Heart left ventricle (tissue), 16 donors: ENCODE measurements around the gene DNAJB4. TPM values are rescaled to one million over a fixed set of nuclear protein-coding genes. Genes with fewer than 3 reads are reported as not detected.
"Not testable (repeated sequence)": the region's sequence is repeated elsewhere in the genome, so short reads cannot be mapped to it uniquely, and the experiment has no call there.

Experiments
- ATAC-seq, 4 donors: fragments of 200-7000 bp; cut with Tn5 transposase; one replicate each; pipeline ENCODE4 v1.9.1; 2020 to 2022; ENCODE audit warnings: moderate library complexity in 4 of 4, mild to moderate bottlenecking in 3 of 4, moderate number of reproducible peaks in 1 of 4
- DNase-seq, 5 donors: peaks; one replicate each; pipeline ENCODE4 v3.0.0-alpha.2; 2020
- H3K27ac ChIP-seq, 12 donors: fragments of 200-600 bp; sonication (generic) in 4 of 12; one replicate each; pipeline versions ENCODE4 v1.5.0 to v1.8.0; 2016 to 2022; ENCODE audit warnings: mild to moderate bottlenecking in 2 of 12
- H3K27me3 ChIP-seq, 9 donors: fragments of 200-600 bp; sonication (generic) in 2 of 9; one replicate each; pipeline versions ENCODE4 v1.5.1 to v1.8.0; 2016 to 2022; ENCODE audit warnings: mild to moderate bottlenecking in 3 of 9
- H3K36me3 ChIP-seq, 9 donors: fragments of 200-600 bp; sonication (generic) in 2 of 9; one replicate each; pipeline versions ENCODE4 v1.5.0 to v1.8.0; 2018 to 2022; ENCODE audit warnings: mild to moderate bottlenecking in 2 of 9
- H3K4me1 ChIP-seq, 12 donors: fragments of 200-600 bp; sonication (generic) in 4 of 12; one replicate each; pipeline versions ENCODE4 v1.5.0 to v1.8.0; 2016 to 2022; ENCODE audit warnings: mild to moderate bottlenecking in 3 of 12
- H3K4me3 ChIP-seq, 12 donors: fragments of 200-600 bp; sonication (generic) in 4 of 12; one replicate each; pipeline versions ENCODE4 v1.5.0 to v1.8.0; 2017 to 2022; ENCODE audit warnings: mild to moderate bottlenecking in 9 of 12, moderate library complexity in 4 of 12
- H3K9me3 ChIP-seq, 12 donors: fragments of 200-600 bp; sonication (generic) in 4 of 12; one replicate each; pipeline versions ENCODE4 v1.5.0 to v1.8.0; 2016 to 2022; ENCODE audit warnings: mild to moderate bottlenecking in 1 of 12
- CTCF ChIP-seq, 12 donors: fragments of 200-600 bp; sonication (generic) in 4 of 12; IDR thresholded peaks; one replicate each; pipeline versions ENCODE4 v1.5.0 to v1.8.0; 2018 to 2022; ENCODE audit warnings: antibody characterized with exemption in 12 of 12, mild to moderate bottlenecking in 5 of 12
- POLR2A ChIP-seq, 2 donors: fragments of 450-650 bp; IDR thresholded peaks; one replicate each; pipeline ENCODE4 v1.6.1; 2017; ENCODE audit warnings: antibody characterized with exemption in 2 of 2, mild to moderate bottlenecking in 2 of 2, moderate library complexity in 2 of 2
- WGBS, 4 donors: extraction: QIAGEN DNeasy Blood & Tissue Kit in 2 of 4; methylation state at CpG; one replicate each; pipeline versions ENCODE4 v1.1.5 to v1.1.7; 2013 to 2018; 5-methylcytosine and 5-hydroxymethylcytosine counted together
- intact Hi-C, 10 donors: fragments of 100-400 bp; cut with DNase I; formaldehyde crosslinking; loops; one replicate each; pipeline versions ENCODE4 v1.11.1 to v1.14.2; 2022
- polyA plus RNA-seq, 2 donors: library from polyadenylated mRNA; stranded (reverse); fragments of 200-250 nt; gene quantifications; one replicate each; pipeline ENCODE4 v1.2.3, GENCODE V29; 2013
- total RNA-seq, 9 donors: library from RNA; depleted of rRNA in 2 of 9; stranded (reverse); fragments of >200 nt in 2 of 9; fragmentation: NEBNext Ultra II Directional in 3 of 9; extraction: Animal tissue kit (Norgen Biotek cat#: 25700) in 3 of 9; gene quantifications; one replicate each; pipeline versions ENCODE4 v1.1.0 to v1.2.4, GENCODE V29; 2016 to 2023
- donor health status: ischemic (EF 13 %, LVEDD 7.1; RV severe dilation, severe dysfunction).
- donor health status: healthy with polysubstance abuse.
- donor health status: DM: no; HTN: yes; CAD: no.
- donor health status: DM: no; HTN: no; CAD: no.
- donor health status: ischemic (EF 25% LVEDD 6.9; RV normal size, moderate dysfunction).
- donor health status: ischemic (EF 25% LVEDD 5.7; RV mildly dilated, moderate dysfunction).
- donor health status: healthy.
- donor health status: DM: yes; HTN: yes; CAD: no.
- donor health status: ischemic (EF 35%, LVEDD 5.7; RV mildly dilated, moderate dysfunction).
- donor health status: nonischemic (EF 11% LVEDD 7.7; RV severe dilation, severe dysfunction).
- donor health status: DM: yes; HTN: yes; CAD: no.
- donor health status: PGD.
- donor health status: ischemic (EF 29% LVEDD 5.4; RV normal size, mild dysfunction).
- donor health status: nonischemic (EF 23%, LVEDD 6.1; RV moderate dilation, normal function).

Gene DNAJB4
- total and polyA plus RNA-seq, 11 donors: 35.2 to 190 (median 95.9) TPM

GRCh38 chr1:77996734-77997133, 8.0 kb upstream of the DNAJB4 start:
- H3K27me3 ChIP-seq: no peaks in the 10 kb centered on the region
- ATAC-seq (peak in 1 of 4 donors; percentile 57), DNase-seq (no peak)
- intact Hi-C loops: no loop called here
- peaks cover 0 to 25% (median 8%) of the 10 kb centered on the region in 9 donors for H3K36me3 ChIP-seq
- peaks cover 0 to 10% (median 0%) of the 10 kb centered on the region in 12 donors for H3K4me1 ChIP-seq
- WGBS, 4 donors: 60 to 87% (median 77%) methylated on average over 5 of the region's 5 CpGs
- no peak overlapping the region for H3K27ac ChIP-seq
- no peaks in the 10 kb centered on the region for H3K9me3 ChIP-seq
- TF ChIP-seq CTCF (IDR thresholded peaks at IDR 0.05) (no peak), POLR2A (IDR thresholded peaks at IDR 0.05) (no peak)
- no peak overlapping the region for H3K4me3 ChIP-seq

GRCh38 chr1:78000536-78000935, 4.2 kb upstream of the DNAJB4 start:
- H3K27ac ChIP-seq, H3K9me3 ChIP-seq, DNase-seq, H3K36me3 ChIP-seq, ATAC-seq, H3K4me3 ChIP-seq, H3K27me3 ChIP-seq: not testable (repeated sequence)
- intact Hi-C loops: loop anchor here in 1 of 10 donors (10.0 kb wide), 1 partner anchor 114 kb away; no protein-coding TSS in a partner anchor
- H3K4me1 ChIP-seq: peaks cover 0 to 18% (median 10%) of the 10 kb centered on the region in 12 donors
- 92 to 97% (median 95%) methylated on average over 11 of the region's 11 CpGs for WGBS, 4 donors

GRCh38 chr1:78003070-78003746, 1.5 kb upstream of the DNAJB4 start:
- no peak for DNase-seq
- WGBS, 4 donors: 28 to 35% (median 31%) methylated on average over 3 of the region's 3 CpGs
- intact Hi-C loops: loop anchor here in 1 of 10 donors (10.0 kb wide), 1 partner anchor 112 kb away; no protein-coding TSS in a partner anchor
- TF ChIP-seq CTCF (IDR thresholded peaks at IDR 0.05) (no peak), POLR2A (IDR thresholded peaks at IDR 0.05) (no peak)
- ATAC-seq: no peak
- no peaks in the 10 kb centered on the region for H3K27me3 ChIP-seq
- no peaks in the 10 kb centered on the region for H3K9me3 ChIP-seq
- H3K27ac ChIP-seq: peak overlapping the region; percentile 89 to 96 (median 92)
- H3K4me1 ChIP-seq: peaks cover 0 to 39% (median 13%) of the 10 kb centered on the region in 12 donors
- H3K4me3 ChIP-seq: peak overlapping the region in 8 of 12 donors; percentile 56 to 73 (median 66)
- no peaks in the 10 kb centered on the region for H3K36me3 ChIP-seq

- no peaks in the 10 kb centered on the region for H3K9me3 ChIP-seq
- H3K36me3 ChIP-seq: no peaks in the 10 kb centered on the region
- ATAC-seq (peak; percentile 80 to 85 (median 82)), DNase-seq (peak in 4 of 5 donors; percentile 50 to 64 (median 58))
- H3K27ac ChIP-seq: peak overlapping the region; percentile 89 to 96 (median 92)
- H3K27me3 ChIP-seq: no peaks in the 10 kb centered on the region
- peak overlapping the region; percentile 33 to 73 (median 64) for H3K4me3 ChIP-seq
- H3K4me1 ChIP-seq: peaks cover 0 to 45% (median 14%) of the 10 kb centered on the region in 12 donors
- intact Hi-C loops: loop anchor here in 6 of 10 donors (2.0 to 10.0 kb wide), 2 partner anchors 25 to 111 kb away; partner anchors contain the start of gene FUBP1 (in 5 of the 6)
- 4 to 7% (median 4%) methylated on average over 8 of the region's 8 CpGs for WGBS, 4 donors
- no peak for TF ChIP-seq CTCF (IDR thresholded peaks at IDR 0.05)
- TF ChIP-seq POLR2A (IDR thresholded peaks at IDR 0.05): no peak
Observed at GRCh38 chr1:78003882-78004718, 639 bp upstream of the DNAJB4 start.
